ENCODE measurements around the gene WFDC8.
"Not testable (repeated sequence)": the region's sequence is repeated elsewhere in the genome, so short reads cannot be mapped to it uniquely, and the experiment has no call there.

The WFDC8 gene

DNA sequence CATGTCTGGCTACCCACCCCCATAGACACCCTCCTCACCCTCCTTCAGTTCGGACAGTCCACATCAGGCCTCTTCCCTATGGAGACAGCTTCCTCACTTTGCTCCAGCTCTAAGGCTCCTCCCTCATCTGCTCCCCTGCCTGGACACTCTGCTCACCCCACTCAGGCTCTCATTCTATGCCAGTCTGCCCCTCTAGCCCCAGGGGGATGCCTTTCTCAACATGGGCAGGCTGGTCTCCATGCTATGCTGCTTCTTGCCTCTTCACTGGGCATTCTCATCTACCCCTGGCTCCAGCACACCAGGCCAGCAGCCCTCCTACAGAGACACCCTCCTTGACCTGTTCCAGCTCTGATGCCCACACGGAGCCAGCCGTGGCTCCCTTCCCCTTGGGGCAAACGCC is at the start of gene WFDC8:
Gene WFDC8 (minus strand): TSS at position 101 of the 400 bp plus-strand sequence. CDS start 37 bp downstream, at position 64.
- DNase-seq (ENCODE audit: low read depth in 2 of 2): no peak

GRCh38 chr20:45626540-45626939 is 47.5 kb upstream of the WFDC8 start:
- no peak for DNase-seq (ENCODE audit: low read depth in 2 of 2)

DNA sequence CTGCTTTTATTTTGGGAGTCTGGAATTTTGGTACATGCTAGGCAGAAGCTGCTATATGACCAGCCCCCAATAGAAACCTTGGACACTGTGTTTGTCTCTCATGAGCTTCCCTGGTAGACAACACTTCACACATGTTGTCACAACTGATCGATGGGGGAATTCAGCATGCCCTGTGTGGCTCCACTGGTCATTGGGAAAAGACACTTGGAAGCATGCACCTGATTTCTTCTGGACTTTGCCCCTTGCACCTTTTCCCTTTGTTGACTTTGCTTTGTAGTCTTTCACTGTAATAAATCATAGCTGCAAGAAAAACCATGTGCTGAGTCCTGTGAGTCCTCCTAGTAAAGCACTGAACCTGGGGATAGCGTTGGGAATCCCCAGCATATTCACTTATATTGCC is 42.5 kb upstream of the WFDC8 start:
- DNase-seq (ENCODE audit: low read depth in 2 of 2): no peak

- DNase-seq (ENCODE audit: low read depth in 2 of 2): no peak
These were observed 38.5 kb upstream of the WFDC8 start for GRCh38 chr20:45617591-45617990.

DNA sequence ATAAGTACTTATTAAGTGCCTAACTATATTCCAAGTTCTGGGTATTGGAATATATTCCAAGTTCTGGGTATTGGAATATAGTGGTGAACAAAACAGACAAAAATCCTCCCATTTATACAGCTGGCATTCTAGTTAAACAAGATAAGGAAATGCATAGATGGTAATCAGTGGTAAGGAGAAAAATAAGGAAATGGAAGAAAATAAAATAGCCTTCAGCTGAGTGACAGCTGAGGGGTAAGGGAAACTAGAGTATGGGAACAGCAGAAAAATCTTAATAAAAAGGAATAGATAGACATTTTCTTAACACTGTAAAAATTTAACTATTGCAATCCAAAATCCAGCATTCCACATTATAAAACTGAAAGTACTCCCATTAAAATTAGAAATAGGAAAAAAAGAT is 33.2 kb upstream of the WFDC8 start:
- no peak for DNase-seq (ENCODE audit: low read depth in 2 of 2)

DNA sequence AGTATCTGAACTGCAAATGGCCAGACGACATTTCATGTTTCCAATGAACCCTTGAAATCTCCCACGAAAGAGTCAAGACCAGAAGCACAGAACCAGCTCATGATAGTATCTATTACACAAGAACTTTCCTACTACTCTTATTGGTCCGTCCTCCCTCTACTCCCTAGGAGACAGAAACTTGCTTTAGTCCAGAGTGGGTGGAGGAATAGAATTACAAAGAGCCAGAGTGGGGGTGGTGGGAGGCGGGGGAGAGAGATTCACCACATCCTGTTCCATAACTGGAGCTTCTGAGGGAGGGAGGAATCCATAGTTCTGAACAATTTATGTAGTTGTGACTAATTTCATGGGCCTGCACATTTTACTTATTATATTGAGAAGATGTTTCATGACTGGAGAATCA is 32.0 kb upstream of the WFDC8 start:
- no peak for DNase-seq (ENCODE audit: low read depth in 2 of 2)

DNA sequence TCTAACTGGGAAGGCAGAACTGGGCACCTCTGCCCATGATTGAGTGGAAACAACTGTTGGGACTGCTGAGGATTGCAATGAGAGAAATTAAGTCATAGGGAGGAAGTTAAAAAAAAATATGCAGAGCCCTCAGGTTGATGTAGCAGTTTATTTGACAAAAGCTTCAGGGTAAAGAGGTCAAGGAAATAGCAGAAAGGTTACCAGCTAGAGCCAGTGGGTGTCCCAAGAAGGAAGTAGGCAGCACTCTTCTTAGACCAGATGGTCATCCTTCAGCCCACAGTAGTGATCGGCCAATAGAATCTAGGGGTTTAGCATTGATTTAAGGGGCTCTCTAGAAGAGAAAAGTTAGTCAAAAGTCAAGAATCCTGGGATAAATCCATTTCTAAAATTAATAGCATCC is 28.7 kb upstream of the WFDC8 start:
- DNase-seq (ENCODE audit: low read depth in 2 of 2): no peak

GRCh38 chr20:45595235-45595634 is 16.2 kb upstream of the WFDC8 start:
- no peak for DNase-seq (ENCODE audit: low read depth in 2 of 2)

DNA sequence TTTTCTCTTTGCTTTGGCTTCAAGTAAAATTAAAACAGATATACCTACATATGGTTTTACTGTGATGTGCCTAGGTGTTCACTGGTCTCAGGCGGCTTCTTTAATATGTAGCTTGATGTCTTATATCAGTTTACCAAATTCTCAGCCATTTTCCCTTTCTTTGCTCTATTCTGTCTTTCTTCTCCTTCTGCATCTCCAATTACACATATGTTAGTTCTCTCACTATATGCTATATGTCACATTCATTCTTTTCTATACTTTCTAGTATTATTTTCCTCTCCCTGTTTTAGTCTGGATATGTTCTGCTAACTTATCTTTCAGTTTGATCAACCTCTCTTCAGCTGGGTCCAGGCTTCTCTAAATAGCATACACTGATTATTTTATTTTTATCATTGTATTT is 14.4 kb upstream of the WFDC8 start:
- DNase-seq (ENCODE audit: low read depth in 2 of 2): no peak

- no peak for DNase-seq (ENCODE audit: low read depth in 2 of 2)
These were observed 13.6 kb upstream of the WFDC8 start for GRCh38 chr20:45592574-45593189.

DNA sequence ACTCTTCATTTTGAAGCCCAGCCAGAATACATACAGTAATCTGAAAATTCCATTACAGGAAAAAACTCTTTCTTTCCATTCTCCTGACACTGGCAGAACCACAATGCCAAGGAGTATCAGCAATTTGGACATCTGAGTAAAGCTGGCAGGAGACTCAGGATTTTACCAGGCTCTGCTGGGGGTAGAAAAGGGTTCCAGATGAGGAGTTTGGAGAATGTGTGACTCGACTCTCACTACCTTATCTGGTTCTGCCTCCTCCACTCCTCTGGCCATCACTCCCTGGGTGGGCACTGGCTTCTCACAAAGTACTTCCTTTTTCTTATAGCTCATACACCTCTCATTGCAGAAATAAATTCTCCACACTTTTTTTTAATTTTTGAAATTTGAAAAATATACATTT is 10.6 kb upstream of the WFDC8 start:
- no peak for DNase-seq (ENCODE audit: low read depth in 2 of 2)

DNA sequence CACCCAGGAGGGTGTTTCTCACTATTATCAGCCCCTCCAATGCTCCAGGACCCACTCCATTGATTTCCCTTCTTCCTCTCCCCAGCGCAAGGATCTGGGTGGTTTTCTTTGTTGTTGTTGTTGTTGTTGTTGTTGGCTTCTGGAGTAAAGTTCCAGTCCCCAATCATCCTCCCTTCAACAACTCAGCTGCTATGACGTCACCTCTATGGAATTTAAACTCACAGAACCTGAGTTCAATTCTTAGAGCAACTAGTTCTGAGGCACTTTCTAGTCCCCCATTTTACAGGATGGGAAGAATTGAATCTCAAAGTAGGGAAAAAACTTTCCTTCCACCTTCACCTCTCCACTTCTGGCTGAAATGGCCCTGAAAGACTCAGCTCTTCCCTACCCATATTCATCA is 9.7 kb upstream of the WFDC8 start:
- no peak for DNase-seq (ENCODE audit: low read depth in 2 of 2)

- not testable (repeated sequence) for DNase-seq (ENCODE audit: low read depth in 2 of 2)
These were observed 6.9 kb upstream of the WFDC8 start for GRCh38 chr20:45585986-45586385.

GRCh38 chr20:45584294-45584693 is 5.2 kb upstream of the WFDC8 start:
- DNase-seq (ENCODE audit: low read depth in 2 of 2): not testable (repeated sequence)

GRCh38 chr20:45583502-45583901 is 4.4 kb upstream of the WFDC8 start:
- no peak for DNase-seq (ENCODE audit: low read depth in 2 of 2)

DNA sequence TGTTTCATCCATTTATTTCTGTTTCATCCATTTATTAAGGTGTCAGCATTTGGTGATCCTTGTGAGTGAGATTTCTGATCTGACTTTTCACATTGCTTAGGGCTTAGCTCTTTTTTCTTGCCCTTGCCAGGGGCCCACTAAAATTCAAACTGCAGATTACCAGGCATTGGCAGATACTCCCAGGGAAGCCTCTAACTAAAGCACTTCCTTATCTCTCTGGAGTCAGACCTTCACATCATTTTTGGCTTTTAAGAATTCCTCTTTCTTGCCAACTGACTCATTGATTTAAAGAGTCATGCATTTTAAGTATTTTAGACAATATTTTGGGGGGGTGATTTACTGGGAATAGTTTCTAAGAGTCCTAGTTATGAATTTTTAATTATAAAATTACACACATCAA is 2.6 kb upstream of the WFDC8 start:
- no peak for DNase-seq (ENCODE audit: low read depth in 2 of 2)

- DNase-seq (ENCODE audit: low read depth in 2 of 2): no peak
These were observed 853 bp downstream of the WFDC8 start for GRCh38 chr20:45578231-45578630.

GRCh38 chr20:45576995-45577394 is 2.1 kb downstream of the WFDC8 start:
- DNase-seq (ENCODE audit: low read depth in 2 of 2): no peak

DNA sequence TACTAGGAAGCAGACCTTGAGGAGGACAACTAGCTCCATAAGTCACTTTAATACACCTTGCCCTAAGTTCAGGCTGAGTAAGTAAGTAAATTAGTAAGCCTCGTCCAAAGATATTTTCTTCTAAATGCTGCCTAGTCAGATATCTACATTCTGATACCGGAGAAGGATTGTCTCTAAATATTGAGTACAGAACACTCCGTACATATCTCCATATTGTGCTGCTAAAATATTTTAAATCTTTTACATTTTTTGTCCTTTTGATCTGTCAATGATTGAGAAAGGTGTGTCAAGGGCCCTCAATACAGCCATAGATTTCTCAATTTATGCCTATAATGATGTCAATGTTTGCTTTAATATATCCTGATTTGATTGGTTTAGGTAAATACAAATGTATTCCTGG is 3.2 kb downstream of the WFDC8 start:
- DNase-seq (ENCODE audit: low read depth in 2 of 2): no peak

DNA sequence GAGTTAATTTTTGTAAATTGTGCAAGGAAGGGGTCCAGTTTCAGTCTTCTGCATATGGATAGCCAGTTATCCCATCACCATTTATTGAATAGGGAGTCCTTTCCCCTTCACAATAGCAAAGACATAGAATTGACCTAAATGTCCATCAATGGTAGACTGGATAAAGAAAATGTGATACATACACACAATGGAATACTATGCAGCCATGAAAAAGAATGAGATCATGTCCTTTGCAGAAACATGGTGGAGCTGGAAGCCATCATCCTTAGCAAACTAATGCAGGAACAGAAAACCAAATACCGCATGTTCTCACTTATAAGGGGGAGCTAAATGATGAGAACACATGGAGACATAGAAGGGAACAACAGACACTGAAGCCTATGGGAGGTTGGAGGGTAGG is 9.4 kb downstream of the WFDC8 start:
- not testable (repeated sequence) for DNase-seq (ENCODE audit: low read depth in 2 of 2)

- DNase-seq (ENCODE audit: low read depth in 2 of 2): no peak
These were observed 14.3 kb downstream of the WFDC8 start for GRCh38 chr20:45564760-45565276.

- no peak for DNase-seq (ENCODE audit: low read depth in 2 of 2)
These were observed 23.9 kb downstream of the WFDC8 start for GRCh38 chr20:45555198-45555597.

DNA sequence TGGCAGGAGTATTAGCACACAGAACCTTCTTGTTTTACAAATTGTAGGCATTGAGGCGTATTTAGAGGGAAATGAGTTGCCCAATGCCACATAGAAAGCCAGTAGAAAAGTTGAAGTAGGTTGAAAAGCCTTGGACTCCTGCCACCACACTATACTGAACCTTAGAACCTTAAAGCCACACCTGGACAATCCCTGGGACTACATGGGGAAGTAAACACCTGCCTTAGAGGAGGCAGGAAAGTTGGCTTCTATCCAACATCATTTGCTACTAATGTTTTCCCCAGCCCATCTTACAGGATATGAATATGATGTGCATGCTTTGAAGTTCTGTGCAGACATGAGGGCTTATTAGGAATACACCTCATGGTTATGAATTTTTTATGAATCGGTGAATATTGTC is 26.6 kb downstream of the WFDC8 start:
- DNase-seq (ENCODE audit: low read depth in 2 of 2): no peak

DNA sequence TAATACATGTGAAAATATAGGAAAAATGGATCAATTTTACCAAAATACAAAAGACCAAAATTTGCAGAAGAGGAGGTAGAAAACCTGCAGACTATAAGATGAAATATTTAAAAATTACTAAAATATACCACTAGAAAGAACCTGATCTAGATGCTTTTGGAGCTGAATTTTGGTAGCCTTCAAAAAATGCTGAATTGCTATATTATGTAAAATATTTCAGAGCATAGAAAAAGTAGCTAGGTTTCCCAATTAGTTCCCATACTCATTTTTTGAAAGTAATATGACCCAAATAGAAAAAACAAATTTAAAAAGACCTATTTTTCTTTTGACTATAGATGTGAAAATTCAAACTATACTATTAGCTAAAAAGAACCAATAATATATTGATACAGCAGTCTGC is 28.3 kb downstream of the WFDC8 start:
- DNase-seq (ENCODE audit: low read depth in 2 of 2): no peak

Measured in stimulated activated CD8-positive, alpha-beta memory T cell treated with anti-CD3 and anti-CD28 coated beads, Interleukin-2, amount 100 ng/mL, for 1 hour (primary cell).